Measurements from ENCODE around the gene LIPH. TPM values are rescaled to one million over a fixed set of nuclear protein-coding genes. Genes with fewer than 3 reads are reported as not detected.
A peak's percentile ranks its signal among the peaks of the same experiment; 100 is the strongest.

The LIPH gene
- 1 to 10 TPM in 2 of 6 experiments, under 1 TPM in 3, not detected in 1; 0.07 to 1.4 (median 0.24) TPM for total RNA-seq
- long read RNA-seq, result 0 reads

DNA sequence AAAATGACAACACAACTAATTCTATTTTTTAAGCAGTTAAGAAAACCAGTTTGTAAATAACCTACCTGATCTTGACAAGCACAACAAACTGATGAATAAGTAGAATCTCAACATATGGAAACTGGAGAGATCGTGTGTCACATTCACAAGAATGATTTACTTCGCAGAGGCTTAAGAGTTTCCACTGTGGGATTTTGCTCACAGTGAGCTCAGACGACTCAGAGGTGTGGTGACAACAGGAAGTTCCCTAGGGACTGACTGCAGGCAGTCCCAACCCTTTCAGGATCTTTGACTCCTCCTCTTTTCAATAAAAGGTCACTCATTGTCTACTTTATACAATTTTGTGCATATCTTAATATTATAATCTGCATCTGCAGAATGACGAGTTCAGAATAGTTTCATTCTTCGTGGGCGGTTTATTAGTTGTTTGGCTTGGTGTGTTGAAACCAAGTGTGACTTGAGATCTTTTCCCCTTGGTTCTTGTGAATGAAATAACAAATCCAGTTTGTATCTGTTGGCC is at the start of gene LIPH:
LIPH (minus strand) TSS at position 231 of the 520 bp plus-strand sequence; CDS start at position 114, 117 bp downstream.
- DNase-seq, result no peak

DNA sequence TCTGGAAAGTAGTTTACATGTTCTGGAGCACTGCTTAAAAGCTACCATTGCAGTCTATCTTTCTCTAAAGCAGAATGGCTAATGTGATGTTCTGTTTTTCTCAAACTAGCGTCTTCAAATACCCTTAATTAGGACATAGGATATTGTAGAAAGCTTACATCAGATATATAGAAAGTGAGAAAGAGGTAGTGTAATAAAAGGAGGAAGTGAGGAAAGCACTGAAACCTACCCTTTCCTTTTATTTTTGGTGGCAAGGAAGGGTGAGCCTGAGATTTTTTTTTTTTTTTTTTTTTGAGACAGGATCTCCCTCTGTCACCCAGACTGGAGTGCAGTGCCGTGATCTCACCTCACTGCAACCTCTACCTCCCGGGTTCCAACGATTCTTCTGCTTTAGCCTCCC is 43.1 kb upstream of the LIPH start:
- Histone ChIP-seq H3K36me3 (peaks cover 0 to 23% (median 9%) of the 10 kb centered on the region in 4 donors), H3K9me3 (no peaks in the 10 kb centered on the region), H3K27ac (no peak overlapping the region), H3K4me3 (no peak overlapping the region), H3K4me1 (no peaks in the 10 kb centered on the region), H3K27me3 (no peaks in the 10 kb centered on the region)
- 57% methylated on average over 4 of the region's 4 CpGs for WGBS (ENCODE audit: insufficient coverage, low coverage, low lambda C conversion rate, missing lambda C conversion rate)
- intact Hi-C loops (cut with DNase I), result no loop called here
- ATAC-seq (peak in 1 of 4 donors; percentile 22), DNase-seq (no peak)
- TF ChIP-seq, protein P1, sequence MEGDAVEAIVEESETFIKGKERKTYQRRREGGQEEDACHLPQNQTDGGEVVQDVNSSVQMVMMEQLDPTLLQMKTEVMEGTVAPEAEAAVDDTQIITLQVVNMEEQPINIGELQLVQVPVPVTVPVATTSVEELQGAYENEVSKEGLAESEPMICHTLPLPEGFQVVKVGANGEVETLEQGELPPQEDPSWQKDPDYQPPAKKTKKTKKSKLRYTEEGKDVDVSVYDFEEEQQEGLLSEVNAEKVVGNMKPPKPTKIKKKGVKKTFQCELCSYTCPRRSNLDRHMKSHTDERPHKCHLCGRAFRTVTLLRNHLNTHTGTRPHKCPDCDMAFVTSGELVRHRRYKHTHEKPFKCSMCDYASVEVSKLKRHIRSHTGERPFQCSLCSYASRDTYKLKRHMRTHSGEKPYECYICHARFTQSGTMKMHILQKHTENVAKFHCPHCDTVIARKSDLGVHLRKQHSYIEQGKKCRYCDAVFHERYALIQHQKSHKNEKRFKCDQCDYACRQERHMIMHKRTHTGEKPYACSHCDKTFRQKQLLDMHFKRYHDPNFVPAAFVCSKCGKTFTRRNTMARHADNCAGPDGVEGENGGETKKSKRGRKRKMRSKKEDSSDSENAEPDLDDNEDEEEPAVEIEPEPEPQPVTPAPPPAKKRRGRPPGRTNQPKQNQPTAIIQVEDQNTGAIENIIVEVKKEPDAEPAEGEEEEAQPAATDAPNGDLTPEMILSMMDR (IDR thresholded peaks at IDR 0.05), result no peak
- TF ChIP-seq POLR2A (IDR thresholded peaks at IDR 0.05), result no peak

More for the DNA sequence above, at the start of gene LIPH:
- Histone ChIP-seq H3K4me1 (no peaks in the 10 kb centered on the region), H3K27me3 (no peaks in the 10 kb centered on the region), H3K9me3 (no peaks in the 10 kb centered on the region), H3K27ac (no peak within 1 kb of the TSS), H3K4me3 (no peak within 1 kb of the TSS), H3K36me3 (no peaks in the 10 kb centered on the region)
- WGBS (ENCODE audit: insufficient coverage, low coverage, low lambda C conversion rate, missing lambda C conversion rate), result 39% methylated on average over 6 of the region's 6 CpGs
- intact Hi-C loops (cut with DNase I), result no loop called here
- TF ChIP-seq, protein P1 (IDR thresholded peaks at IDR 0.05), result no peak
- TF ChIP-seq POLR2A (IDR thresholded peaks at IDR 0.05), result peak; percentile 20
- ATAC-seq, result peak in 3 of 4 donors; percentile 37 to 61 (median 40)

DNA sequence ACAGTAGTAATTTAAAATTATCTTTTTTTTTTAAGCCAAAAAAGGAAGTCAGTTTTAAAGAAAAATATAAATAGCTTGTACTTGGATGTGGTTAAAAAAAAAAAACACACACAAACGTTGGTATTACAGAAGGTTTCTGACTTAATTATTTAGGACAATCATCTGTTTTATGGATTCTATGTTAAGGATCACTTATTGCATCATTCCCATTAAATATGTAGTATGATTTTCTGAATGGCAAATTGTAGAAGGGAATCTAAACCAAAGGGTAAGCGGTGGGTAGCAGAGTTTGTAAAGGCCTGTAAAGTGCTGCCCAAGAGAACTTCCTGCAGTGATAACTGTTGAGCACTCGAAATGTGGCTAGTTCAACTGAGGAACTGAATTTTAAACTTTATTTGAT is 41.7 kb upstream of the LIPH start:
- Histone ChIP-seq H3K4me3 (no peak overlapping the region), H3K4me1 (peaks cover 0 to 12% (median 0%) of the 10 kb centered on the region in 4 donors), H3K36me3 (peaks cover 0 to 23% (median 6%) of the 10 kb centered on the region in 4 donors), H3K27ac (no peak overlapping the region), H3K27me3 (no peaks in the 10 kb centered on the region), H3K9me3 (no peaks in the 10 kb centered on the region)
- TF ChIP-seq, protein P1 (IDR thresholded peaks at IDR 0.05), result no peak
- TF ChIP-seq POLR2A (IDR thresholded peaks at IDR 0.05), result no peak
- WGBS (ENCODE audit: insufficient coverage, low coverage, low lambda C conversion rate, missing lambda C conversion rate), result 64% methylated on average over 3 of the region's 3 CpGs
- ATAC-seq (no peak), DNase-seq (no peak)
- intact Hi-C loops (cut with DNase I), result no loop called here

DNA sequence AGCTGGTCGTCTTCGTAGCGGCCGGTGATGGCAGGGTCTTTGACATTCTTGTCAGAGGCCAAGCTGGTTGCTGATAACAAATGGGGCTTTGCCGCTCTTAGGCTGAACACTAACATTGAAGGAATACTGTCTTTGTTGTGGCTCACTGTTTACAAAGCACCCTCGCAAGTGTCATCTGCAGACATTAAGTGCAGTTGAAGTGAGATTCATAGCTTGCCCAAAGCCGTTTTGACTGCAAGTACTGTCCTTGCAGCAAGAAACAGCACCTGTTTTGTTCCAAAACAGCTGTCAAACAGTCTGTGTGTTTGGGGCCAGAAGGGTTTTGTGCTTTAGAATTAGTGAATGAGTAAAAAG is 34.3 kb upstream of the LIPH start:
- Histone ChIP-seq H3K4me1 (peaks cover 0 to 29% (median 5%) of the 10 kb centered on the region in 4 donors), H3K27ac (peak overlapping the region; percentile 88 to 99 (median 98)), H3K4me3 (peak overlapping the region; percentile 78 to 100 (median 91)), H3K27me3 (no peaks in the 10 kb centered on the region), H3K9me3 (no peaks in the 10 kb centered on the region), H3K36me3 (peaks cover 0 to 10% (median 0%) of the 10 kb centered on the region in 4 donors)
- WGBS (ENCODE audit: insufficient coverage, low coverage, low lambda C conversion rate, missing lambda C conversion rate), result 0% methylated on average over 4 of the region's 7 CpGs
- ATAC-seq (peak in 1 of 4 donors; percentile 1), DNase-seq (no peak)
- intact Hi-C loops (cut with DNase I), result no loop called here
- TF ChIP-seq, protein P1 (IDR thresholded peaks at IDR 0.05), result no peak
- no peak for TF ChIP-seq POLR2A (IDR thresholded peaks at IDR 0.05)
